Omental fat pad (tissue), 4 donors: Measurements from ENCODE around the gene RNF40. TPM values are rescaled to one million over a fixed set of nuclear protein-coding genes. Genes with fewer than 3 reads are reported as not detected.
A peak's percentile ranks its signal among the peaks of the same experiment; 100 is the strongest.

Experiments used
- ATAC-seq: fragments of 150-250 bp; one replicate; pipeline ENCODE4 v1.9.1; 2016; ENCODE audit warnings: mild to moderate bottlenecking, moderate library complexity; ENCODE audit not compliant: low FRiP score
- DNase-seq: peaks from one replicate; pipeline ENCODE4 v3.0.0-alpha.2; 2019; ENCODE audit warnings: low spot score
- total RNA-seq, 4 donors: library from RNA; depleted of rRNA; stranded (reverse); fragments of >200 nt; gene quantifications; one replicate each; pipeline ENCODE4 v1.1.0, GENCODE V29; 2016
- TF ChIP-seq, protein P1 (sequence below), 3 donors: fragments of 450-650 bp; IDR thresholded peaks; one replicate each; pipeline ENCODE4 v1.5.1; 2016 to 2017; ENCODE audit warnings: antibody characterized with exemption in 3 of 3, mild to moderate bottlenecking in 3 of 3, moderate library complexity in 2 of 3

RNF40 gene
- total RNA-seq, 4 donors from 2014 or later: 53.9 to 77.7 (median 69.5) TPM

DNA sequence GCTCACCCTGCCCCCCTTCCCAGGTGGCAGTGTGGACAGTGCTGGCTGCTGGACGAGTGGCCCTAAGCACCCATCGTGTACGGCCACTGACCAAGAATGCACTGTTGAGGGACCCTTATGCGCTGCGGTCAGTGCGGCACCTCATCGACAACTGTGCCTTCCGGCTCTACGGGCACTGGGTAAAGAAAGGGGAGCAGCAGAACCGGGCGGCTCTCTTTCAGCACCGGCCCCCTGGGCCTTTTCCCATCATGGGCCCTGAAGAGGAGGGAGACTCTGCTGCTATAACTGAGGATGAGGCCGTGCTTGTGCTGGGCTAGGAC, 5.4 kb upstream of the RNF40 start:
- TF ChIP-seq, protein P1, sequence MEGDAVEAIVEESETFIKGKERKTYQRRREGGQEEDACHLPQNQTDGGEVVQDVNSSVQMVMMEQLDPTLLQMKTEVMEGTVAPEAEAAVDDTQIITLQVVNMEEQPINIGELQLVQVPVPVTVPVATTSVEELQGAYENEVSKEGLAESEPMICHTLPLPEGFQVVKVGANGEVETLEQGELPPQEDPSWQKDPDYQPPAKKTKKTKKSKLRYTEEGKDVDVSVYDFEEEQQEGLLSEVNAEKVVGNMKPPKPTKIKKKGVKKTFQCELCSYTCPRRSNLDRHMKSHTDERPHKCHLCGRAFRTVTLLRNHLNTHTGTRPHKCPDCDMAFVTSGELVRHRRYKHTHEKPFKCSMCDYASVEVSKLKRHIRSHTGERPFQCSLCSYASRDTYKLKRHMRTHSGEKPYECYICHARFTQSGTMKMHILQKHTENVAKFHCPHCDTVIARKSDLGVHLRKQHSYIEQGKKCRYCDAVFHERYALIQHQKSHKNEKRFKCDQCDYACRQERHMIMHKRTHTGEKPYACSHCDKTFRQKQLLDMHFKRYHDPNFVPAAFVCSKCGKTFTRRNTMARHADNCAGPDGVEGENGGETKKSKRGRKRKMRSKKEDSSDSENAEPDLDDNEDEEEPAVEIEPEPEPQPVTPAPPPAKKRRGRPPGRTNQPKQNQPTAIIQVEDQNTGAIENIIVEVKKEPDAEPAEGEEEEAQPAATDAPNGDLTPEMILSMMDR (IDR thresholded peaks at IDR 0.05): no peak
- DNase-seq: no peak
- ATAC-seq: no peak

DNA sequence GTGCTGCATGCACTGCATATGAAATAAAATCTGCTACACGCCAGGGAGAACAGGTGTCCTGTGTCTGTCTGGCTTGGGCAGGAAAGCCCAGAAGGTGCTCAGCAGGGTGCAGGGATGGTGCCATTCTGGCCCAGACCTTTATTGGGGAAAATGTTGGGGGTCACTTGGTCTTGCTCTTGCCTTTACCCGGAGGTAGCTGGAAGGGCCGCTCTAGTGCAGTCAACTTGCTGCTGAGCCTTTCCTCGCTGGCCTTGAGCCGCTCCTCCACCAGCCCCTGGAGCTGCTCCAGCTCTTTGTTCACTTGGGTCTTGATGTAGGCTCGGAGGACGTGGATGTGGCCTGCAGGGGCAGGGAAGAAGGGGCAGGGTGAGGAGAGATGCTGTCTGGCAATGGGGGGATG, 4.8 kb upstream of the RNF40 start:
- ATAC-seq (no peak), DNase-seq (no peak)
- TF ChIP-seq, protein P1 (IDR thresholded peaks at IDR 0.05): no peak

DNA sequence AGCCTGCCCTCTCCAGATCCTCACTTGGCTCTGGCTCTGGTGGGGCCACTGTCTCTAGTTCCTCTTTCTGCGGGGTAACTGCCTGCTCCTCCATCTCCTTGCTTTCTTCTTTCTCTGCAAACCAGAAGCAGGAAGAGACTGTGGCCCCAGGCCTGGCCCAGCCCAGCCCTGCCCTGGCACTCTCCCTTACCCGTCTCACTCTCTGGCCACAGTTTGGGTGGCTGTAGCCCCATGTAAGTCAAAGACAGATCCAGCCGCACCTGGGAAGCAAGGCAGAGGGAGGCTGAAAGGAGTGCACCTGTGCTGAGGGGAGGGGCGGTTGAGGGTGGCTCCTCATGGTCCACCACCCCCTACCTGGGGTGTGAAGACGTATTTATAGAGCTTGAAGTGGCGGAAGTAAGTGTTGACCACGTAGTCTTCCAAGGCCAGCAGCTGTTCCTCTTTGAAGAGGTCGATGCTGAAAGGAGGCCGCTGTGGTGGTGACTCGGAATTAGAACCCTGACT, 3.1 kb upstream of the RNF40 start:
- DNase-seq (no peak), ATAC-seq (no peak)
- TF ChIP-seq, protein P1 (IDR thresholded peaks at IDR 0.05): no peak

DNA sequence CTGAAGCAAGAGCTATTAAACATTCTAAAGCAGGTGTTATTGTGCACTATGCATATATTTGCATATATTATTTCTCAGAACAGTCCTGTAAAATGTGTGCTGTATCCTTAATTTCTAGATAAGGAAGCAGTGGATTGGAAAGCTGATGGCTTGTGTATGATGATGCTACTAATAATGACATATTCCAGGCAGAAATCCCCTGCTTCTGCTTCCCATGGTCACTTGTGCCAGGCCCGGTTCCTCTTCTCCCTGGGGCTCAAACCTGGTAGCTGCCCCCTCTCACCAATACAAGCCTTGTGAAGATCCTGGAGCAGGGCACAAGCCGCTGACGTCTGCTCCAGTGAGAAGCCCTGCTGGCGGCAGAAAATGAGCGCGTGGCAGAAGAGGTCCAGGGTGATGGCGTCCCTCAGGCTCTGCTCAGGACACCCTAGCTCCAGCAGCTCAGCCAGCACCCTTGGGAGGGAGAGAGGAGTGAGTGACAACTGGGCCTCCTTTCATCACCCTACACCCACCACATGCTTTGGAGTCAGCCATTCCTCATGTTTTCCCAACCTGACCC, 2.0 kb upstream of the RNF40 start:
- ATAC-seq: no peak
- TF ChIP-seq, protein P1 (IDR thresholded peaks at IDR 0.05): no peak
- DNase-seq: no peak

DNA sequence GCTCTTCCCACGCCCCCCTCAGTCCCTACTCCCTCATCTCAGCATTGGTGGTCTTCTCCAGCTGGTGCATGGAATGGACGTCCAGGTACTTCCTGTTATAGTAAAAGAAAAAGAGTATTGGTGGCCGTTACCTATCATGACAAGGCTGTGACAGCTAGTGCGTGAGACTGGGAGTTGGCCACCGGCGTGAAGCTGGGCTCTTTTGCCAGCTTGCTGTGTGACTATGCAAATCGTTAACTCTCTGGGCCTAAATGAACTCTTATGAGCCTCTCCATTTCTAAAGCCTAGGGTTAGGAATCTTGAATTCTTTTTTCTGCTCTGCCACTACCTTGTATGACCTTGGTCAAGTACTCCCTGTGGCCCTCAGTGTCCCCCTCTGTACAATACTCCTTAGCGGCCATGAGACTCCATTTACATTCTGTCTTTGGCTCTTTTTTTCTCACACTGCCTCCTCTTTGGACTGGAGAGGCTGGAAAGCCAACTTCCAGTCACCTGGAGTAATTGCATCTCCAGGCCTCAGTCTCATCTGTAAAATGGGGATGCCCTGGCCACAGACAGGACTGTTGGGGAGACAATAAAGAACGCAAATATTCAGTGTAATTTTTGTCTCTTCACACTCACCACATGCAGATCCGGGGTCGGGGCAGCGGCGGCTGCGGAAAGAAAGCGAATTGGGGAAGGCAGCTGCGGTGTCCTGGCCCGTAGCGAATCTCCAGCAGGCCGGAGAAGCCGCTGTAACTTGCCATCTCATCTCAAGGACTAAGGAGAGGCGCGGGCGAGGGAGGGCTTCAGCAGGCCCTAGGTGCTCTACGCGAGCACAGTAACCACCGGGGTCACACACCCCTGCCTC, 1.3 kb upstream of the RNF40 start:
- ATAC-seq (peak; percentile 2), DNase-seq (no peak)
- TF ChIP-seq, protein P1 (IDR thresholded peaks at IDR 0.05): no peak

DNA sequence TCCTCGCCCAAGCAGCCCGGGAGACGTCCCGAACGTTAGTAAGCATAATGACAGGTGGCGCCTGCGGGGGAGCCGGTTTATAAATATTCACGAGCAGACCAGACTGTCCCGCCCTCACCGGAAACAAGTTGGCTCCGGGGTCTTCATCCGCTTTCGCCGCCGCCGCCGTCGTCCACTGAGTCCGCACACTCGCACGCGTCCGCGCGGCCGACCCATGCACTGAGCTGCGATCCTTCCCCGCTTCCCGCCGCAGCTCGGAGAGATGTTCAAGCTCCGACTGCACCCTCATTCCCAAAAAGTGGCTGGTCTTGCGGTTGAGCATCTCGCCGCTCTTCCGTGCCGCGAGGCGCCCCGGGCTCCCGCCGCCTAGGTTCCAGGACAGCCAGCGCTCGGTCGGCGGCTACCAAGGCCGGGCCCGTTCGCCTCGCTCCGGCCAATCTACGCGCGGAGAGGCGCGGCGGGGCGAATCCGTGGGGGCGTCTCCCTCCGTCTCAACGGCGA, 645 bp upstream of the RNF40 start:
- TF ChIP-seq, protein P1 (IDR thresholded peaks at IDR 0.05): no peak
- ATAC-seq: peak; percentile 43
- DNase-seq: no peak
